Activated CD4-positive, CD25-positive, alpha-beta regulatory T cell treated with anti-CD3 and anti-CD28 coated beads, Interleukin-2, amount 50 U/mL, for 16 hours (primary cell): ENCODE results near the gene FYCO1.
A peak's percentile ranks its signal among the peaks of the same experiment; 100 is the strongest.

Experiments used
- DNase-seq: peaks from one replicate; pipeline ENCODE4 v3.0.0-alpha.2; 2020; ENCODE audit warnings: low read depth, low spot score

The FYCO1 gene

GRCh38 chr3:45915518-45916231 is 79.9 kb downstream of the FYCO1 start:
- peak; percentile 54 for DNase-seq

GRCh38 chr3:45915059-45915439 is 80.6 kb downstream of the FYCO1 start:
- DNase-seq: no peak

- DNase-seq: no peak
Measured at GRCh38 chr3:45914362-45915058, 81.1 kb downstream of the FYCO1 start.

DNA sequence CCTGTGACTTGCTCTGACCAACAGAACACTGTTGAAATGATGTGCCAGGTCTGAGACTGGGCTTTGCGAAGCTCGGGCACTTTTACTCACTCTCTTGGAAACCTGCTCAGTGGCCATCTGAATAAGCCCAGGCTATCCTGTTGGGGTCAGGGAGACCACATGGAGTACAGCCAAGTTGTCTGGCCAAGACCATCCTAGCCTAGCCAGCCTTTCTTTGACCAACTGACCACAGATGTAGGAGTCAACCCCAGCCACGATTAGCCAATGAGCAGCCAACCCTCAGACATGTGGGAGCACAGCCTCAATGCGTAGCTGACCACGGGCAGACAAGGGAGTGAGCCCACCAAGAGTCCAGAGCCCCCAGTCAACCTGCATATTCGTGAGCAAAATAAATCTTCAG is 83.2 kb downstream of the FYCO1 start:
- no peak for DNase-seq

GRCh38 chr3:45911511-45912226 is 84.0 kb downstream of the FYCO1 start:
- no peak for DNase-seq

DNA sequence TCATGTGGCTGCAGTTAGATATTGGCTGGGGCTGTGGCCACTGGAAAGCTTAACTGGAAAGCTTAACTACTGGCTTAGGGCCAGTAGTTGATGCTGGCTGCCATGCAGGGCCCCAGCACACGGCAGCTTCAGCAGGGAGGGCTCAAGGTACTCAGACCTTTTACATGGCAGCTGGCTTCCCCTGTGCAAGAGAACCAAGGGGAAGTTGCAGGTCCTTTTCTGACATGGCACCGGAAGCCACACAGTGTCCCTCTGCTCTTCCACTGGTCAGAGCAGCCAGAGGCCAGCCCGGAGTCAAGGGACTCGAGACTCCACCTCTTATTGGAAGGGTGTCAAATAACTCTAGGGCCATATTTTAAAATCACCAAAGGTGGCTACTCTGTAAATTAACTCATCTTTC is 84.7 kb downstream of the FYCO1 start:
- DNase-seq: no peak

DNA sequence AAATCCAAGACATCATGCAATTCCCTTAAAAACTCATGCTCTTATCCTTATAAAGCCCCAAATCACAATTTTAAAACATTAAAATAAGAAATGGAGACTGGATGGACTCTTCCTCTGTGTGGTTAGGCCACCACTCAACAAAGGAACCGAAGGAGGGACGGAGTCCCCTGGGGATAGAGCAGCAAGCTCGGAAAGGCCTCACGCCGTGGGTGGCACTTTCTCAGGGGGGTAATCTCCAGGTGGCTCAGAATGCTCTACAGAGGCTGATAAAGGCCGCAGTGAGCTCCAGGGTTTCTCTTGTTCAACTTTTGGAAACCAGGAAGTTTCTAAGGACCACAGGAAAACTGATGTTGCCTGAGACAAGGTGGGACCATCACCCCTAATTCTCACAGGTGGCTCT is 86.1 kb downstream of the FYCO1 start:
- DNase-seq: no peak

- DNase-seq: no peak
Measured at GRCh38 chr3:45908761-45909160, 86.9 kb downstream of the FYCO1 start.

DNA sequence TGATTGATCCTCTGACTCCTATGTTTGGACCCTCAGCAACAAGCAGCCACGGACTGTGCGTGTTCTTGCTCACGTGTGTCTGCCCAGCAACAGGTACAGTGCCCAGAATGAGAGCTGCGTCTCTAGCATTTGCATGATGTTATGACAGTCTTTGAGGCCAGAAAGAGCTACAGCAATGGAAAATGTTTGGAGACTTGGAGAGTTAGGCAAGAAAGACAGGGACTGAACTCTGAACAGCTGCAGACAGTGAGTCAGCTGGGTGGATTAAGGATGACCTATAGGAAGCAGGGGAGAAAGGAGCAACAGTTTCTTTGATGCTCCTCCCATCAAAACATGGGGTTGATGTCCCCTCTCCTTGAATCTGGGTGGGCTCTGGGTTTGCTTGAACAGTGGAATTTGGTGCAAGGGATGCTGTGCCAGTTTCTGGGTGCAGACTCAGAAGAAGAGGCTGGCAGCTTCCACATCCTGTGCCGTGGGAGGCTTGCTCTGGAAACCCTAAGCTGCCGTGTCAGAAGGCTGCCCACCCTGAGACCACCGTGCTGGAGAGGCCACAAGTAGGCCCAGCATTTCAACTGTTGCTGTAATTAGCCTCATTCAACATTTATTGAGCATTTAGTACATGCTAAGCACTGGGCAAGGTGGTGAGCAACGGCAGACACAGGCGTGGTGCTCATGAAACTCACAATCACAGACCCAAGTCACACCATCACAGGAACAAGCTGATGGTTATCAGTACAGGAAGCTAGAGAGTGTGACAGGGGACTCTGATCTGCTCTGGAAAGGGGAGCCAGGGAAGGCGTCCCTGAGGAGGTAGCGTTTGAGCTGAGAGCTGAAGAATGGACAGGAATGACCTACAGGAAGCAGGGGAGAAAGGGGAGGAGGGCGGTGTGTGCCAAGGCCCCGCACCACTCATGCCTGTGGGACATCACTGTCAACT is 87.6 kb downstream of the FYCO1 start:
- no peak for DNase-seq

- no peak for DNase-seq
Measured at GRCh38 chr3:45906681-45907407, 88.8 kb downstream of the FYCO1 start.

DNA sequence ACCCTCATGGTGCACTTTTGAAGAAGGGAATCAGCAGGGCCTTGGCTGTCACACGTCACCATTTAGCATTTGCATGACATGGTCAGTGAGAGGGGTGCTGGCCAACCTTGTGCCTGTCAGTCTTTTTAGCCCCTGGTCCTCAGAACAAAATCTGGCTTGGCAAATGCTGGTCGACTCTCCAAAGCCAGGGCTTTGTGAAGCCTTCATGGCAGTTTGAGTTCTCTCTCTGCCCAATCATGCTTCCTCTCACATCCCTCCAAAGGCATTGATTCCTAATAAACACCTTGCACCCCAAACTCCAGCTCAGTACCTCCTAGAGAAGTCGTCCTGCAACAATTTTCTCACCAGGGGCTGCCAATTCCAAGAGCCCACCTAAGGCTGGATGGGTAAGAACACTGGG is 89.9 kb downstream of the FYCO1 start:
- no peak for DNase-seq

GRCh38 chr3:45904931-45905330 is 90.7 kb downstream of the FYCO1 start:
- DNase-seq: no peak

DNA sequence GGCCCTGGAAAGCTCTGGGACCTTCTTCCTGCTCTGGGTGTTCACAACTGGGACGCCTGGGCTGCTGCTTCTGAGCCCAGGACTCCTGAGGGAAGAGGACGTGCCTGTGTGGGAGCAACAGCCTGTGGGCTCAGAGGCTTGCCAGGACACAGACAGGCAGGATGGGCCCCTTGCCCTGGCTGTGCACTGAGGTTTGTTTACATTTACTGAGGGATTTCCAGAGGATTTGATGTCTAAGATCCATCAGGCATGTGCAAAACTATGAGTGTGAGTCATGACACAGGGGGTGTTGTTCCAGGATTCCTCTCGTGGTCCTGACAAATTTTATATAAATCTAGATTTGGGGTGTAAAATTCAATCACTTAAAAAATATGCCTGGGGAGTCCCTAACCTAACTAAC is 98.7 kb downstream of the FYCO1 start:
- no peak for DNase-seq

- no peak for DNase-seq
Measured at GRCh38 chr3:45895686-45896468, 99.7 kb downstream of the FYCO1 start.

- DNase-seq: no peak
Measured at GRCh38 chr3:45894015-45894414, 101.6 kb downstream of the FYCO1 start.

DNA sequence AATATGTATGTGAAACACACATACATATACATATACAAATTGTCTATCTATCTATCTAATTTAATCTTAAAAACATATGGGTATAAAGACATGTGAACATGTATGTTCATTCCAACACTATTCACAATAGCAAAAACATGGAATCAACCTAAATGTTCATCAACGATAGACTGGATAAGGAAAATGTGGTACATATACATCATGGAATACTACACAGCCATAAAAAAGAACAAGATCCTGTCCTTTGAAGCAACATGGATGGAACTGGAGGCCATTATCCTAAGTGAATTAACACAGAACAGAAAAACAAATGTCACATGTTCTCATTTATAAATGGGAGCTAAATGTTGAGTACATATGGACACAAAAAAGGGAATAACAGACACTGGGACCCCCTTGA is 103.5 kb downstream of the FYCO1 start:
- DNase-seq: no peak

DNA sequence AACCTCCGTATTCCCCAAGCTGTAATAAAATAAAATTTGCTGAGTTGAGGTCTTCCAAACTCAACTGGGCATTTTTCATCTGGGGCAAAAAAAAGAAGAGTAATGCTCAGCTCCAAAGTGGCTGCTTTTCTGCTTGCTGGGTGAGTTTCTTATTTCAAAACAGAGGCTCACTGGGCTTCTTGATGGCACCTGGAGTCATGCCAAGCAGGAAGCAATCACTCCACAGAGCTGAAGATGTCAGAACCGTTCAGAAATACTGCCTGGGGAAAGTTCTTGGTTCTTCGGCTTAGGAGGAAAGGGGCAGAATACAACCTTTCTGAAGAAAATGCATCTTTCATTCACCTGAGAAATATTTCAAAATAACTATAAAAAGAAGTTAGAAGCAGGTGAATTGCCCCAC is 105.2 kb downstream of the FYCO1 start:
- DNase-seq: no peak

- no peak for DNase-seq
Measured at GRCh38 chr3:45889337-45889736, 106.3 kb downstream of the FYCO1 start.

DNA sequence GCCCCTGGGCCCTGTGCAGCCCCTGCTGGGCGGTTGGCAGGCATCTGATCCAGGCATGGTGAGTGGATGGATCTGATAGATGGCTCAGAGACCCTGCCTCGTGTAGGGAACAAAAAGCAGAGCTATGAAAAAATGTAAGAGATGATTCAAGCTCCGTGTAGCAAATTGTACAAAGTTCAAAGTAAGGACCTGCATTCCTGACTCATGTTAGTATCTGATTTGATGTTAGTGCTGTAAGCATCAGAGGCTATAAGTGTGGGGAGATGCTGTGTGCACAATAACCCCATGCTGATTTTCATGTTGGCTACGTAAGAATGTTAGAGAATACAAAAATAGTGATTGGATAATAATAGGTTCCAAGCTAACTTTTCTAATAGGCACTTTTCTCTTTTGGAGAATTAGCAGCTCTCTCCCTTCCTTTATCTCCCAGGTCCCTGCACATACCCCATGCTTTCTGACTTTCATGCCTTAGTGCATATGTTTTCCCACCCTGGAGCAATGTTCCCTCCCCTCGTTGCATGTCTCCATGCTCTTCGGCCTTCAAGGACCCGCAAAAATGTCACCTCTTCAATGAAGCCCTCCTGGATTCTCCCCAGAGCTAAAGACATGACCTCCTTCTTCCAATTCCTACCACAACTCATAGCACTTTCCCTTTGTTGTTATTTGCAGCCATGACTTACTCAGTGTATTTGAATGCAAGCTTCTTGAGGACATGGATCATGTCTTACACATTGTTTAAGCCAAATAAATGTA is 107.7 kb downstream of the FYCO1 start:
- no peak for DNase-seq

- no peak for DNase-seq
Measured at GRCh38 chr3:45887285-45887684, 108.3 kb downstream of the FYCO1 start.
